RPMI8226 (cell line): ENCODE data around the gene RALGPS1.
A peak's percentile ranks its signal among the peaks of the same experiment; 100 is the strongest.

Experiments used
- DNase-seq: peaks from one replicate; pipeline ENCODE4 v3.0.0-alpha.2; 2015

Gene RALGPS1

DNA sequence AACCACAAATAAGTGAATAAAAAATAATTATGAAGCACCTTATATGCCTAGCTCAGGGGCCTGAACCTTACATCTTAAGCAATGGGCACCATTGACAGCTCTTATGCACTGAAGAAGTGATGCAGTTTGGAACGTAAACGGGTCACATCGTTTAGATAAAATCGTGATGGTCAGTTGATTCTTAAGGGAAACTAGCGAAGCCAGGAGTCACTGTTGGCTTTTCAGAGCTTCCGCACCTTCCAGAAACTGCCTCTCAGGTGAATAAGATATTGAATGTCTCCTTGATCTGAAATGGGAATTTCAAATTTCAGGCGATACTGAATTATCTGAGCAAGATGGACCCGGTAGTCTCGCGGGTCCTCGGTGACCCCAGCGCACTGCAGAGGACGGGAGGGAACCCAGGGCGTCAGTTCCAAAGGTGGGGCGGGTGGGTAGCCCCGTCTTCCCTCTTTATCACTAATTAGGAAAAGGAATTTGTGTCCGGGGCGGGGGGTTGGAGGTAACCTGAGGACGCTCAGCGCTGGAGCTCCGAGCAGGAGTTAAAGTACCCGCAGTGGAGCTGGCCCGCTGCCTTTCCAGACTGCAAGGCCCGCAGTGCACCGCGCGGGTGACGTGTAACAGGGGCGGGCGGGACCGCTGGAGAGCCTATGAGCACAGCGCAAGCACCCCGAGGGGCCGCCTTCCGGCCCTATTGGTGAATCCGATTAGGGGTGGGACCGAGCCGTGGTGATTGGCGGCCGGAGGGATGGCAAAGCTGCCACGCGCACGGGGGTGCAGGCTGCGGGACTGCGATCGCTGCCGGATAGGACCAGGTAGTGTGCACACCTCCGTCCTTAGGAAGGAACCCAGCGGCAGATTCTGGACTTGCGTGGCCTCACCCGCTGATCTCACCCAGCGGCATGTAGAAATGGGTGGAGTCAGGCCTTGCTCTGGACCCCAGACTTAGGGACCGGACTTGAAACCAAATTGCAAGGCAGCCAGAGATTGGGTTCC lies 330.3 kb downstream of the RALGPS1 start:
- DNase-seq = peak; percentile 99

DNA sequence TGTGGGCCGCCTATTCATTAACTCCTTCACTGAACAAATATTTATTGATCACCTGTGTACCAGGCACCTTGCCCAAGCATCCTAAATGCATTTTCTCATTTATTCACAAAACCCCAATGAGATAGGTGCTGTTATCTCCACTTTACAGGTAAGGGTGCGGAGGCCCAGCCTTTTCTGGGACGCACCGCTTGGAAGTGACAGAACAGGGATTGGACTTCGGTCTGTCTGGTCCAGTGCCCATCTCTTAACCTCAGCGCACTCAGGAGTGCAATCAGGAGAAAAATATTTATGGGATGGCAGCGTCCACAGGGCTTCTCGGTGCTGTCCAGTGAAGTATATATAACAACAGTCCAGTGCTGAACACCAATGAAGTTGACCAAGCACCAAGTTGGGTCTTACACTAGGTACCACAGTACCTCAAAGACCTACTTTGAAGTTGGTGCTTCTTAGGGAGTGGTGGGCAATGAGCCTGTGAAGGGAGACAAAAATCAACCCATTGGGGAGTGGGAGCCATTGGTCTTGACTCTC lies 331.1 kb downstream of the RALGPS1 start:
- no peak for DNase-seq

DNA sequence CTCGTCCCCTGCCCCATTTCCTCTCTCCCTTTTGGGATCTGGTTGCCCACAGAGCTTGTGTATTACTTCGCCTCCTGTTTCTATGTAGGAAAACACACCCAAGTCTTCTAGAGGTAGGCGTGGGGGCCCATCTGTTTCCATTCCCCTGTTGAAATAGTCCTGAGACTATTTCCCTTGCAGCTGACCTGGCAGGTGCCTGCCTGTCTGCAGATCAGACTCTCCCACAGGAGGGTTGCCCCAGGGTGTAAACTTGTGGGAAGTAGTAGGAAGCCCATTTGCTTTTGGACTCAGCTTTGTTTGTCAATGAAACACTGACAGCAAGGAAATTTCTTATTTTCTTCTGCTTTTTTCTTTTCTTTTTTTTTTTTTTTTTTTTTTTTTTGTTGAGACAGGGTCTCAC lies 333.7 kb downstream of the RALGPS1 start:
- DNase-seq = no peak

DNA sequence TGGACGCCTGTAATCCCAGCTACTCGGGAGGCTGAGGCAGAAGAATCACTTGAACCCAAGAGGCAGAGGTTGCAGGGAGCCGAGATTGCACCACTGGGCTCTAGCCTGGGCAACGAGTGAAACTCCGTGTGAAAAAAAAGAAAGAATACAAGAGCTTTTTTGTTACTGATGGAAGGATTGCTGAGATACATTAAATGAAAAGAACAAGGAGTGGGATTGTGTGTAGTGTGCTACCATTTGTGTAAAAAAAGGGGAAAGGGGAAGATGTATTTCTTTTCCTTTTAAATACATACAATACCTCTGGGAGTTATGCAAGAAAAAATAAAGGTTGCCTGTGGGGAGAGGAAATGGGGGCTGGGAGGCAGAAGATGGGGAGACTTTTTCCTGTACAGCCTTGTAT lies 335.3 kb downstream of the RALGPS1 start:
- no peak for DNase-seq

DNA sequence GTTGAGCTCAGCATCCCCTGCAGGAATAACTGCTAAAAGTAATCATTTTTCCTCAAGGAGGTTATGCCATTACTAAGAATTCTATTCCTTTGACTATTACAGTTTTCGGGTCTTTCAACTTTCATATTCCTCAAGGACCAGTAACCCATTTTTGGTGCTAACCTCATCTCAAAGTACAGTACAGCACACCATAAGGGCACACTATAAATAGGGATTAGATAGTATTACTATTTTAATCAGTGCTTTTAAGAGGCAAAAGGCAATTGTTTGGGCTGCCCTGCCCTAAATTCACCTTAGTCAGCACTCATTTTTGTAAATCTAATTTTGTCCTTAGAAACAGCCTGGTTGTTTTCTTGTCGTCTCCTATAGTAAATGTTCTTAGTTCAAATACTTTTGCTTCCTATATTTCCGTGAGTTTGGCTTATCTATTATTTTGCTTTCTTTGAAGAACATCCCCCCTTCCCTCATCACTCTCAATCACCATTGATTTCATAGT lies 336.4 kb downstream of the RALGPS1 start:
- DNase-seq = no peak

DNA sequence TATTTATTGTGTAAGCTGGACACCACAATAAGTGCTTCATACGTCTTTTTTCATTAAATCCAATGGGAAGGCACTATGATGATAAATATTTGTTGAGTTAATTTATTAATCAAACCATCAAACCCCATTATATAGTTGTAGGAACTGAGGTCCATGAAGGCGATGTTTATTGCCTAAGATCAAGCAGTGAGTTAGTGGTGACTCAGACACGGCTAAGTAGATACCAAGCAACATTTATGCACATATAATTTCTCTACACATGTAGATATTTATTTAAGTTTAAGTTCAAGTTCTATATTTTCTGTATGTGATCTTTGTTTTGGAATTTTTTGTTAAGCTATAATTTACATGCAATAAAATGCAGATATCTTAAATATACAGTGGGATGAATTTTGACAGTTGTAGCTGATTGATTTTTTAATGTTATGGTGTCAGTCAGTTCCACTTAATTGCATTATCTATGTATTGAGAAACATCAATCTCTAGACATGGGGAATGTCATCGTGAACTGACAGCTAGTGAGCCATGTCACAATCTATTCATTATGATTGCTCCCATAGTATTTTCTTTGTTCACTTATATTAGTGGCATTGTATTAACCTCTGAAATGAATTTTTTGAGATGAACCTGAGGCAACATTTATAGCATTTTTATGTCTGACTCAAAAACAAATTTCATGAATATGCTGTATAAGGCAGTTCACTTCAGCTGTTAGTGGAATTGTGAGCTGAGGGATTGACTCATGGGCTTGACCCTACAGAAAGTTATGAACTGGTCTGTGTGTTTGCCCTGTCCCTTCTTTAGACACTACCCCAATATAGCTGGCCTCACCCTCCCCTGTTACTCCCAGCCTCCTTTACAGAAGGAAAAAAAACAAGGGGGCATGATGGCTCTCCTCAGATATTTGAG lies 338.1 kb downstream of the RALGPS1 start:
- no peak for DNase-seq

DNA sequence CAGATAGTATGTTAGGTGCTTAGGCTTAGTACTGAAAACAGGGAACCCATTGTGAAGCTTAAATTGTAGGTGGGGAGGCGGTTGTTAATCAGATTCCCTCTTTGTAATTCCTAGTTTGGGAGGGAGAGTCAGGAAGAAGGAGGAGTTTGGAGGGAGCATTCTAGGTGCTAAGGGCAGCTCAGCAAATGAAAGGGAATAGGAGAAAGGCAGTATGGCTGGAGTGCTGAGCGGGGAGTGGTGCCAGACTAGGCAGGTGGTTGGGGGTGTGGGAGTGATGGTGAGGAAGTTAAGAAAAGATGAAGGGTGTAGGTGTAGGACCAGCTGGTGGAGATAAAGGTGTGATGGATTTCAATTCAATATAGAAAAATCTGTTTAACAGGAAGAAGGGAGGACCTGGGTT lies 338.9 kb downstream of the RALGPS1 start:
- DNase-seq = no peak

DNA sequence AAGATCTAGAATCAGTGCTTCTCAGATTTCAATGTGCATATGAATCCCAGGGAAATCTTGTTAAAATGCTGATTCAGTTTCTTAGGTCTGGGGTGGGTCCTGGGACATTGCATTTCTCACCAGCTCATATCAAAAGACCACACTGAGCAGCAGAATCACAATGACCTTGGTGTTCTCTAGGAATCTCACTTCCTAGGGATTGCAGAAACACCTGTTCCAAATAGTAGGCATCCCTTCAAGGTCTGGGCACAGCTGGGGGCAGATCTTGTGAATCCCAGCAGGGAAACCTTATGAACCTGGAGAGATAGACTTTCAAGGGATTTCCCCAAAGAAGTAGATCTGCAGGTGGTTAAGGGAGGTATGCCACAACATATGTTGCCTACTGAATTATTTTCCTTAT lies 341.1 kb downstream of the RALGPS1 start:
- no peak for DNase-seq

DNA sequence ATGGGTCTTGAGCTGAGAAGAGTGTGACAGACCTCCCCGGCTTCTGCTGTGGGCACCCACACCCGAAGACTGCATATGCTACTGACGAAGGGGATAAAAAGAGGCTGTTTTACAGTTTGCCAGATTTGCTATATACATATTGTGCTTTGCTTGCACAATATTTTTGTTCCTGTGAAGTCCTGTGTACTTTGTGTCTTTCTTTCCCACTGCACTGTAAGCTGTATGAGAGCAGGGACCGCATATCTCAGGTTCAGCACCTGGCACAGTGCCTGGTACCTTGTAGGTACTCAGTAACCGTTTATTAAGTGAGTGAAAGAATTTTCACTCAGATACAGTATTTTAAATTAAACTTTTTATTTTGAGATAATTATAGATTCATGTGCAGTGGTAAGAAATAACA lies 341.7 kb downstream of the RALGPS1 start:
- no peak for DNase-seq

DNA sequence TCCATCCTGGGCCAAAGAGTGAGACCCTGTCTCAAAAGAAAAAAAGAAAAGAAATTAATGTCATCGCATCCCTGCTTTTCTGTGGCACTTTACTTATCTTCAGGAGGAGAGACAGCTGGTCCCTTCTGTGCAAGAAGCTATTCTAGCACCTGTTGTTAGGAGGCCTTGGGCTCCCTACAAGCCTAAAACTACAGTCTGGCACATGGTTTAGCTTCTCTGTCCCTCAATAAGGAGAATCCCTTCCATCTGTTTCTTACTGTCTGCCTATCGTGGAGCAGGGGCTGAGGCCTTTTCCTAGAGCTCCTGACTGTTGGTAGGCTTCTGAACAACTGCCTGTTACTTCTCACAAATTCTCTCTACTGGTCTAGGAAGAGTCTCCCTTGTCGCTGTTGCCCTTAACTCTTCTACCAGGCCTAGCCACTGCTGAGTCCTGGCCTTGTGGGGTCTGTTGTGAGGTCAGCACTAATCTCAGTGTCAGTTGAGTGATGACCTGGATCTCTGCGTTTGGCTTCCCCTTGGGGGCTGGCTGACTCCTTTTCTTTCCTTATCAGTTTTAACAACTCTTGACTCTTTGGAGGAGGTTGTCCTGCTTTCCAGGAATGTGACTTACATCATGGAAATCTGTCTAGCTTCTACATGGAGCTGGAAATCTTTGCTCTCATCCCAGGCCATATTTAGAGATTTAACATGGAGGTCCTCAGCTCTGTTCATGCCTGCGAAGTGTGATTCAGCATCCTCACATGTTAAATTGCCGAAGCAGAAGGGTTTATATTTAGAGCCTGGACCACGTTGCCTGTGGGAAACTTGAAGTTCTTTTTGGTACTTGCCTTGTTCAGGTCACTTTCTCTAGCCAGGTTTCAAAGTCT lies 344.3 kb downstream of the RALGPS1 start:
- DNase-seq = no peak

DNA sequence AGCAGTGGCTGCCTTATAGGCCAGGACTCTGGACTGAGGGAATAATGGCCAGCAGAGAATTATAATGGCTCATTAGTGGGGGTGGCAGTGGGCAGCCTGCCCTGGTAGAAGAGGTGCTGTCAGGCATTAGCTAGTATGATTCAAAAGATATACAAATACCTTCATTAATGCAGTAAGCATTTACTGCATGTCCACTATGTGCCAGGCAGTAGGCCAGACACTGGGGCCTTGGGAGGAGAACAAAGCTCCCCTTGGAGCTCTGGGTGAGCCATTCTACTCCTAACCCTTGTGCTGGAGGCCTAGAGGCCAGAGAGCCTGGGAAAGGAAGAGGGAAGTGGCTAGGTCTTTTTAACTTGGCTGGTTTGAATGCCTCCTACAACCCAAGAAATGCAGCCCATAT lies 348.0 kb downstream of the RALGPS1 start:
- DNase-seq = no peak

DNA sequence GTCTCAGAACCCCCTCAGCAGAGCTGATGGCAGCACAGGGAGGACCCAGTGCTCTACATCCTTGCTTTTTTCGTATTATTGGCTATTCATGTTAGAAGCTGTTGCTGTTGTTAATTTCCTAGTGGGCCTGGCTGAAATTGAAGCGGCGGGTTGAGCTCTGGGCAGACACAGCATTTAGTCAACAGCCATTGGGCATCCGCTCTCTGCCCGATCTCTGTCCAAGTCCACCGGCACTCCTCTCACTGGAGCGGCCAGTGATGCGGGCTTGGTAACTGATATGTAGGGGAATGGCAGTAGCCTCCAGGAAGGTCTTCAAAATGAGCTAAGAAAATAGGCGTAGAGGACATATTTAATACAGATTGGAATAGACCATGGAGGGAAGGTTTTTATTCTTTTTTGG lies 348.7 kb downstream of the RALGPS1 start:
- DNase-seq = no peak

DNA sequence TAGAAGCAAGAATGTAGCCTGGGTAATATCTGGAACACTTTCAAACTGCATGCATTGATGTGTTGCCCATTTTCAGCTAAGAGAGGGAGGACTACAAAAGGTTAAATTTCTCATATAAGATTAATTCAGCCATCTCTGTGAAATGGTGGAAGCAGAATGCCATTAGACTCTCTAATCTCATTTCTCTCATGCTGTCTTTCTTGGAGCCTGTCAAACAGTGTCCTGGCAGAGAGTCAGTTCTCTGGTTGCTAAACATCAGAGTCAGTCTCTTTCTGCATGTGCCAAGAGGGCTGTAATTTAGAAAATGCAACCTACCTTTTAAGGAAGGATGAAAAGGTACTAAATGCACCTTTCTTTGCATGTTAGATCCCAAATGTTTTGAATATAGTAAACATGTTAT lies 349.1 kb downstream of the RALGPS1 start:
- no peak for DNase-seq

DNA sequence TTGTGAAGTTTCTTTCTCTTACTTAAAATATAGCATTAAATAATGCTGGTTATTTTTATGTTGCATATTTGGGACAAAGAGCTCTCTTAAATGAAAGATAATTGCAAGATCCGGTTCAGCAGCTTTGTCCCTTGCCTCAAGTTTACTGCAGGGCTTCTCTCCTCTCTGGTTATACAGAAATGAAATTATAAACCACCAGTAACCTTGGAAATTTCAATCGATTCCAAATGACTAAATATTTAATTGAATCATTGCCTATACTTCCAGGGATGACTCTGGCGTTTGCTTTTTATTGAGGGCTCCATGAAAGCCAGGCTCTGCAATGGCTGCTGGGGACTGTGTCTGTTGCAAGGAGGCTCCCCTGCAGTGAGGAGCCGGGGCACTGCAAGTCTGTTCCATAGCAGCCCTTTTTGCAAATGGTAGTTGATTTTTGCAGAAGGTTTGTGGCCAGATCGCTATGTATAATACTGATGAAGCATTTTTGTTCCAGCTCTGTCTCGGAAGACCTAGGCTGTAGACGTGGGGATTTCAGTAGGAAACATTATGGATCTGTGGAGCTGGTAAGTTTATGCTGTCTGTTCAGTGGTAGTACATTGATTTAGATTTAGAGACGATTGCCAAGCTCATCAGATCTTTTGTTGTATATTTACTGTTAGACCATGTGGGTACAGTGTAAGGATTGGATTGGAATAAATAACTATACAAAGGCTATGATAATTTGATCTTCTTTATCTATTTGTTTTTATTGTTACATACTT lies 350.1 kb downstream of the RALGPS1 start, which contains the start of gene GARNL3:
GARNL3 (plus strand) TSS at position 313 of the 758 bp plus-strand sequence; CDS start at position 417, 104 bp downstream.
- no peak for DNase-seq

DNA sequence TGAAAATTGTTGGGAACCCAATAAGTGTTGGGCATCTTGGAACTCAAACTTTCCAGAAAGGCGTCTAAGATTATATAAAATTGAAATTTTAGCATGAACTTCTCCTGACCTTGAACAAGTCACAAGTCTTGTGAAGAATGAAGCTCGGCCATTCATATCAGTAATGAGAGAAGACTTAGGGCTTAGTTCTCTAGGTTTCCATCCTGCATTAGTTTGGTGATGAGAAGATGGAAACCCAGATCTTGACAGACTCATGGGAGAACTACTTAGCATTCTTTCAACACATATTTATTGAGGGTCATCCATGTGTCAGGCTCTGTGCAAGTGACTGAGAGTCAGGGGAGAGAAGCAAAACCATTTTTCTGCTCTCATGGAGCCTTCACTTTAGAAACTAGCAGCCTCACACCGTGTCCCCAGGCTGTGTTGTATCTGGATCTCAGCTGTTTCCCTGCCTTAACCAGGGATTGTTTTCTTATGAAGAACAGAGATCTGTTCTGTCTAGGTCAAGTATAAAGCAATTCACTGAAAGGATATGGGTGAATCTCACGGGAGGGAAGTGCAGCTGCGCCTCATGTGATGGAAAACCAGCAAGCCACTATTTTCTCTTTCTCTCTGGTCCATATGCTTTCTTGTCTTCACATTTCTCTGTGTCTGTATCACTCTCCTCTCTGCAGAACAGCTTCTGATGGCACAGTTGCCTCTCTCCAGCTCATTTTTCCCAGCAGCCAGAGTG lies 353.4 kb downstream of the RALGPS1 start:
- DNase-seq = no peak

DNA sequence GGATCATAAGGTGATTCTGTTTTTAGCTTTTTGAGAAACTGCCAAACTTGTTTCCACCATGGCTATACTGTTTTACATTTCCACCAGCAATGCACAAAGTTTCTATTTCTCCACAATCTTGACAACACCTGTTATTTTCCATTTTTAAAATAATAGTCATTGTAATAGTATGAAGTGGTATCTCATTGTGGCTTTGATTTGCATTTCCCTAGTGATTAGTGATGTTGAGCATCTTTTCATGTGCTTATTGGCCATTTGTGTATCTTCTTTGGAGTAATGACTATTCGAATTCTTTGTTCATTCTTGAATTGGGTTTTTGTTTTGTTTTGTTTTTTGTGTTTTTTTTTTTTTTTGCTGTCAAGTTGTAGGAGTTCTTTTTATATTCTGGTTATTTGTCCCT lies 354.9 kb downstream of the RALGPS1 start:
- DNase-seq = no peak
